Thyroid gland (tissue), 4 donors: Measurements from ENCODE around the gene EYS. TPM values are rescaled to one million over a fixed set of nuclear protein-coding genes. Genes with fewer than 3 reads are reported as not detected.

Source experiments
- DNase-seq, 2 donors: peaks; one replicate each; pipeline ENCODE4 v3.0.0-alpha.2; 2019
- H3K27ac ChIP-seq, 3 donors: fragments of 200-600 bp; sonication (generic); 1 replicate in 2 of 3; 2 replicates in 1 of 3; pipeline ENCODE4 v1.5.1; 2016 to 2019; ENCODE audit warnings: mild to moderate bottlenecking in 1 of 3, moderate library complexity in 1 of 3
- H3K27me3 ChIP-seq: fragments of 200-600 bp; sonication (generic); one replicate; pipeline ENCODE4 v1.5.1; 2019
- H3K36me3 ChIP-seq, 2 donors: fragments of 200-600 bp; sonication (generic); one replicate each; pipeline ENCODE4 v1.5.1; 2016 to 2019
- H3K4me1 ChIP-seq, 2 donors: fragments of 200-600 bp; sonication (generic); one replicate each; pipeline ENCODE4 v1.5.1; 2017 to 2019
- H3K4me3 ChIP-seq, 3 donors: fragments of 200-600 bp; sonication (generic); replicated peaks in 1 of 3; 1 replicate in 2 of 3; 2 replicates in 1 of 3; pipeline ENCODE4 v1.5.1; 2016; ENCODE audit warnings: mild to moderate bottlenecking in 1 of 3
- H3K9me3 ChIP-seq: fragments of 200-600 bp; sonication (generic); one replicate; pipeline ENCODE4 v1.5.1; 2017
- POLR2A ChIP-seq, 2 donors: fragments of 450-650 bp; IDR thresholded peaks; one replicate each; pipeline ENCODE4 v1.6.1; 2017; ENCODE audit warnings: antibody characterized with exemption in 2 of 2, mild to moderate bottlenecking in 2 of 2, moderate library complexity in 1 of 2
- WGBS, 2 donors: methylation state at CpG; one replicate each; pipeline ENCODE4 v1.1.5; 2017; 5-methylcytosine and 5-hydroxymethylcytosine counted together
- intact Hi-C: fragments of 100-400 bp; cut with DNase I; formaldehyde crosslinking; loops from one replicate; pipeline ENCODE4 v1.15.1; 2023
- total RNA-seq, 4 donors: library from RNA; depleted of rRNA; stranded (reverse); fragments of >200 nt; gene quantifications; one replicate each; pipeline ENCODE4 v1.2.3, GENCODE V29; 2016
- TF ChIP-seq, protein P1 (sequence below), 6 experiments: fragments of 200-600 bp in 3 of 6; fragments of 450-650 bp in 3 of 6; sonication (generic) in 3 of 6; IDR thresholded peaks; one replicate each; pipeline ENCODE4 v1.5.1; 2016 to 2019; ENCODE audit warnings: antibody characterized with exemption in 6 of 6, mild to moderate bottlenecking in 2 of 6, inconsistent platforms in 1 of 6, moderate library complexity in 1 of 6

Gene EYS
- total RNA-seq, 4 donors from 2014 or later, result not detected

DNA sequence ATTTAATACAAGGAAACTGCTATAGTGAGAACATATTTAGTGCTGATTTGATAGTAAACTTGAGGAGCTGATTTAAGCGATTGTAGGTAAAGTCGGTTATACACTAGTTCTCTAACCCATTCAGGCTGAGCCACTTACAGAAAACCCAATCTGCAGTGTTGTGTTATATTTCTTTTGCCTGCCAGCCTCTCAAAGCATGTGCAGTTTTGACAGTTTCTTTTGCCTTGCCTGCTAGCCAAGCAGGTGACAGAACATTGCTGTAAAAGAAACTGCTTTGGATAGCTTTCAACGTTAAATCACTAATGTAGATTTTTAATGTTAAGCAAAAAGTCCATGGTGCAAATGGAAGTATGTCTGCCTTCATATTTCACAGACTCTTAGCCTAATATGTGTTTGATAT lies 982.9 kb downstream of the EYS start:
- Histone ChIP-seq H3K4me1 (no peaks in the 10 kb centered on the region), H3K36me3 (no peaks in the 10 kb centered on the region), H3K4me3 (no peak overlapping the region), H3K27me3 (no peaks in the 10 kb centered on the region), H3K9me3 (no peaks in the 10 kb centered on the region), H3K27ac (no peak overlapping the region)
- intact Hi-C loops, result no loop called here
- 44 to 45% methylated on average over 3 of the region's 3 CpGs for WGBS, 2 donors
- TF ChIP-seq POLR2A (IDR thresholded peaks at IDR 0.05), result no peak
- TF ChIP-seq, protein P1, sequence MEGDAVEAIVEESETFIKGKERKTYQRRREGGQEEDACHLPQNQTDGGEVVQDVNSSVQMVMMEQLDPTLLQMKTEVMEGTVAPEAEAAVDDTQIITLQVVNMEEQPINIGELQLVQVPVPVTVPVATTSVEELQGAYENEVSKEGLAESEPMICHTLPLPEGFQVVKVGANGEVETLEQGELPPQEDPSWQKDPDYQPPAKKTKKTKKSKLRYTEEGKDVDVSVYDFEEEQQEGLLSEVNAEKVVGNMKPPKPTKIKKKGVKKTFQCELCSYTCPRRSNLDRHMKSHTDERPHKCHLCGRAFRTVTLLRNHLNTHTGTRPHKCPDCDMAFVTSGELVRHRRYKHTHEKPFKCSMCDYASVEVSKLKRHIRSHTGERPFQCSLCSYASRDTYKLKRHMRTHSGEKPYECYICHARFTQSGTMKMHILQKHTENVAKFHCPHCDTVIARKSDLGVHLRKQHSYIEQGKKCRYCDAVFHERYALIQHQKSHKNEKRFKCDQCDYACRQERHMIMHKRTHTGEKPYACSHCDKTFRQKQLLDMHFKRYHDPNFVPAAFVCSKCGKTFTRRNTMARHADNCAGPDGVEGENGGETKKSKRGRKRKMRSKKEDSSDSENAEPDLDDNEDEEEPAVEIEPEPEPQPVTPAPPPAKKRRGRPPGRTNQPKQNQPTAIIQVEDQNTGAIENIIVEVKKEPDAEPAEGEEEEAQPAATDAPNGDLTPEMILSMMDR (IDR thresholded peaks at IDR 0.05), result no peak
- DNase-seq, result no peak

DNA sequence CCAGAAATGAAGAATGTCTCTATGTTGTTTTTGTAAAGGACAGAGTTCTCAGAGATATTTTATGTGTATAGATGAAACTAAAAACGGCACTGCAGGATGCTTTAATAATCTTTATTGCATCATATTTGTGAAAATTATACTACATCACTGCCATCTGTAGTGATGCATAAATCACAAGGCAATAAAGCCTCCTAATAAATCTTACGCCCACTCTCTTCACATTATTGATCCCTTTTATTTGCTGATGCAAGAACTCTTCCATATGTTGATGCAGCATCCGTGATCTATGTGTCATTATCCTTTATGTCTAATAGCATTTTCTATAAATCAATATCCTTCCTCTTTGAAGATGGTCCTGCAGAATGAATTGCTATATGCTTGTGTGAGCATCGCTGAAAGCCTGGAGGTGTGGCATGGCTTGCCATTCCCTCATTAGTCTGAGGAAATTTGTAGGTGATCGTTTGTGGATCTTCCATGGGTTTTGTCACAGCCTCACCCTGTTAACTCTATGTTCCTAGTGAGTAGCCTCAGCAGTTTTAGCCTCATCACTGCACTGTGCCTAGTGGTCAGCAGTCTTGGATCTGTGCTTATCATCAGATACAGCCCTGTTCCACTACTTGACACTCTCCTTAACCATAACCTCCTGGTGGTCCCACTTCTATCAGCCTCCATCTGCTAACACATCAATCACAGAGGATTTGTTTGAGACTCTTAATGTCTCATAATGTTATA lies 983.5 kb downstream of the EYS start:
- intact Hi-C loops, result no loop called here
- DNase-seq, result no peak
- TF ChIP-seq POLR2A (IDR thresholded peaks at IDR 0.05), result no peak
- TF ChIP-seq, protein P1 (IDR thresholded peaks at IDR 0.05), result no peak

GRCh38 chr6:64721865-64722264 lies 985.2 kb downstream of the EYS start:
- TF ChIP-seq POLR2A (IDR thresholded peaks at IDR 0.05), result no peak
- TF ChIP-seq, protein P1 (IDR thresholded peaks at IDR 0.05), result no peak
- Histone ChIP-seq H3K4me3 (no peak overlapping the region), H3K4me1 (no peaks in the 10 kb centered on the region), H3K36me3 (no peaks in the 10 kb centered on the region), H3K27me3 (no peaks in the 10 kb centered on the region), H3K9me3 (no peaks in the 10 kb centered on the region), H3K27ac (no peak overlapping the region)
- 85 to 96% methylated on average over 2 of the region's 2 CpGs for WGBS, 2 donors
- DNase-seq, result no peak
- intact Hi-C loops, result no loop called here

More for the DNA sequence above, 983.5 kb downstream of the EYS start:
- H3K27ac ChIP-seq, result no peak overlapping the region
- no peak overlapping the region for H3K4me3 ChIP-seq
- no peaks in the 10 kb centered on the region for H3K4me1 ChIP-seq
- no peaks in the 10 kb centered on the region for H3K27me3 ChIP-seq
- no peaks in the 10 kb centered on the region for H3K36me3 ChIP-seq
- no peaks in the 10 kb centered on the region for H3K9me3 ChIP-seq
- whole genome bisulfite sequencing, 2 donors, result 83 to 84% methylated on average over 5 of the region's 5 CpGs

- 92 to 97% methylated on average over 3 of the region's 3 CpGs for WGBS, 2 donors
- Histone ChIP-seq H3K36me3 (no peaks in the 10 kb centered on the region), H3K4me1 (no peaks in the 10 kb centered on the region), H3K4me3 (no peak overlapping the region), H3K27me3 (no peaks in the 10 kb centered on the region), H3K27ac (no peak overlapping the region), H3K9me3 (no peaks in the 10 kb centered on the region)
- intact Hi-C loops, result no loop called here
- DNase-seq, result no peak
- TF ChIP-seq, protein P1 (IDR thresholded peaks at IDR 0.05), result no peak
- TF ChIP-seq POLR2A (IDR thresholded peaks at IDR 0.05), result no peak
Measured at GRCh38 chr6:64717281-64717680, 989.7 kb downstream of the EYS start.

GRCh38 chr6:64715624-64716023 lies 991.4 kb downstream of the EYS start:
- intact Hi-C loops, result no loop called here
- Histone ChIP-seq H3K27me3 (no peaks in the 10 kb centered on the region), H3K36me3 (no peaks in the 10 kb centered on the region), H3K4me1 (no peaks in the 10 kb centered on the region), H3K4me3 (no peak overlapping the region), H3K27ac (no peak overlapping the region), H3K9me3 (no peaks in the 10 kb centered on the region)
- DNase-seq, result no peak
- WGBS, 2 donors, result 69 to 79% methylated on average over 3 of the region's 3 CpGs
- TF ChIP-seq, protein P1 (IDR thresholded peaks at IDR 0.05), result no peak
- TF ChIP-seq POLR2A (IDR thresholded peaks at IDR 0.05), result no peak
